ENCODE measurements around the gene FAXDC2. TPM values are rescaled to one million over a fixed set of nuclear protein-coding genes. Genes with fewer than 3 reads are reported as not detected.

The FAXDC2 gene
- total and polyA plus RNA-seq, 10 of the 15 experiments (the other 5 are each of a cell fraction or from before 2014, with no cell fraction given), result 0.13 to 1.8 (median 0.35) TPM

DNA sequence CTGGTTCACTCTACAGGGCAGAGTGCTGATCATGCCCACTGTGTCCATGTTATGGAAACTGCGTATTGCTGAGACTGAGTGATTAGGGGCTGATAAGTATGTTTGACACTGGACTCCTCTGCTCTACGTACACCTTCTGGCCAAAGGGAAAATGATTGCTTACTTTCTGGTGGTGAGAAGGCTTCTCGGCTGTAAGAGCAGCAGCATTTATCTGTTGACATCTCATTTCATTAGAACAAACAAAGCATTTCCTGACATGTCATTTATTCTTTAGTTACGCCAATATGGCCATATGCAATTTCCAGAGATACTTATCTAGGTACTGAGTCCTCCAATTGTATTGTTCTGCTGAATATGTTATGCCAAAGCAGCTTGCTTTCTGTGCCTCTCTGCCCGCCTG is 5.6 kb downstream of the FAXDC2 start (continued):
- TF ChIP-seq SMAD1 (IDR thresholded peaks at IDR 0.05; ENCODE audit: low read depth, partially characterized antibody), result no peak
- no peak for TF ChIP-seq SPI1 (IDR thresholded peaks at IDR 0.05; ENCODE audit: borderline replicate concordance, insufficient read depth, low read depth, low read length)
- TF ChIP-seq IKZF2 (IDR thresholded peaks at IDR 0.05), result no peak
- no peak for TF ChIP-seq ZSCAN29 (IDR thresholded peaks at IDR 0.05)
- TF ChIP-seq, protein P1, sequence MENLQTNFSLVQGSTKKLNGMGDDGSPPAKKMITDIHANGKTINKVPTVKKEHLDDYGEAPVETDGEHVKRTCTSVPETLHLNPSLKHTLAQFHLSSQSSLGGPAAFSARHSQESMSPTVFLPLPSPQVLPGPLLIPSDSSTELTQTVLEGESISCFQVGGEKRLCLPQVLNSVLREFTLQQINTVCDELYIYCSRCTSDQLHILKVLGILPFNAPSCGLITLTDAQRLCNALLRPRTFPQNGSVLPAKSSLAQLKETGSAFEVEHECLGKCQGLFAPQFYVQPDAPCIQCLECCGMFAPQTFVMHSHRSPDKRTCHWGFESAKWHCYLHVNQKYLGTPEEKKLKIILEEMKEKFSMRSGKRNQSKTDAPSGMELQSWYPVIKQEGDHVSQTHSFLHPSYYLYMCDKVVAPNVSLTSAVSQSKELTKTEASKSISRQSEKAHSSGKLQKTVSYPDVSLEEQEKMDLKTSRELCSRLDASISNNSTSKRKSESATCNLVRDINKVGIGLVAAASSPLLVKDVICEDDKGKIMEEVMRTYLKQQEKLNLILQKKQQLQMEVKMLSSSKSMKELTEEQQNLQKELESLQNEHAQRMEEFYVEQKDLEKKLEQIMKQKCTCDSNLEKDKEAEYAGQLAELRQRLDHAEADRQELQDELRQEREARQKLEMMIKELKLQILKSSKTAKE (IDR thresholded peaks at IDR 0.05; ENCODE audit: low read depth, poor library complexity, severe bottlenecking), result no peak
- TF ChIP-seq NR2C1 (IDR thresholded peaks at IDR 0.05), result no peak
- no peak for TF ChIP-seq KLF5 (IDR thresholded peaks at IDR 0.05; ENCODE audit: partially characterized antibody)
- TF ChIP-seq, protein P2, sequence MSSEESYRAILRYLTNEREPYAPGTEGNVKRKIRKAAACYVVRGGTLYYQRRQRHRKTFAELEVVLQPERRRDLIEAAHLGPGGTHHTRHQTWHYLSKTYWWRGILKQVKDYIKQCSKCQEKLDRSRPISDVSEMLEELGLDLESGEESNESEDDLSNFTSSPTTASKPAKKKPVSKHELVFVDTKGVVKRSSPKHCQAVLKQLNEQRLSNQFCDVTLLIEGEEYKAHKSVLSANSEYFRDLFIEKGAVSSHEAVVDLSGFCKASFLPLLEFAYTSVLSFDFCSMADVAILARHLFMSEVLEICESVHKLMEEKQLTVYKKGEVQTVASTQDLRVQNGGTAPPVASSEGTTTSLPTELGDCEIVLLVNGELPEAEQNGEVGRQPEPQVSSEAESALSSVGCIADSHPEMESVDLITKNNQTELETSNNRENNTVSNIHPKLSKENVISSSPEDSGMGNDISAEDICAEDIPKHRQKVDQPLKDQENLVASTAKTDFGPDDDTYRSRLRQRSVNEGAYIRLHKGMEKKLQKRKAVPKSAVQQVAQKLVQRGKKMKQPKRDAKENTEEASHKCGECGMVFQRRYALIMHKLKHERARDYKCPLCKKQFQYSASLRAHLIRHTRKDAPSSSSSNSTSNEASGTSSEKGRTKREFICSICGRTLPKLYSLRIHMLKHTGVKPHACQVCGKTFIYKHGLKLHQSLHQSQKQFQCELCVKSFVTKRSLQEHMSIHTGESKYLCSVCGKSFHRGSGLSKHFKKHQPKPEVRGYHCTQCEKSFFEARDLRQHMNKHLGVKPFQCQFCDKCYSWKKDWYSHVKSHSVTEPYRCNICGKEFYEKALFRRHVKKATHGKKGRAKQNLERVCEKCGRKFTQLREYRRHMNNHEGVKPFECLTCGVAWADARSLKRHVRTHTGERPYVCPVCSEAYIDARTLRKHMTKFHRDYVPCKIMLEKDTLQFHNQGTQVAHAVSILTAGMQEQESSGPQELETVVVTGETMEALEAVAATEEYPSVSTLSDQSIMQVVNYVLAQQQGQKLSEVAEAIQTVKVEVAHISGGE (CRISPR knock-in tag; IDR thresholded peaks at IDR 0.05), result no peak
- TF ChIP-seq ZBED1 (IDR thresholded peaks at IDR 0.05; ENCODE audit: borderline replicate concordance), result no peak
